ENCODE data around the gene ZCWPW1.

DNA sequence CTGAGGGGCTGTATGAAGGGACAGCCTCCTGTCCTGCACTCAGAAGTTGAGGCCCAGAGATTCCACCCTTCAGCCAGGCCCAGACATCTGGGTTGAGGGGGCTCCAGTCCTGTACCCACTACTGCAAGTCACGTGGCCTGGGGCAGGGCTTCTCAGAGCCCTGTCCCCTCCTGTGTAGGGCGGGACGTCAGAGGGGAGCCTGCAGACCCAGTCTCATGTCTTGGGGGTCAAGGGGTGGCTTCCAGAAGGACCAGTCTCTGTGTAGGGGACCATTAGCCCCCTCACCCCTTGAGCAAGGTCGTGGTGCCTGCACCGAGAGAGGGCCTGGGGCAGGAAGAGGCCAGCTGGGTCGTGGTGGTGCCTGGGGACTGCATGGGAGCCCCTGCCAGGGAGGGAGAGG is 55.8 kb downstream of the ZCWPW1 start:
- TF ChIP-seq, protein P1, sequence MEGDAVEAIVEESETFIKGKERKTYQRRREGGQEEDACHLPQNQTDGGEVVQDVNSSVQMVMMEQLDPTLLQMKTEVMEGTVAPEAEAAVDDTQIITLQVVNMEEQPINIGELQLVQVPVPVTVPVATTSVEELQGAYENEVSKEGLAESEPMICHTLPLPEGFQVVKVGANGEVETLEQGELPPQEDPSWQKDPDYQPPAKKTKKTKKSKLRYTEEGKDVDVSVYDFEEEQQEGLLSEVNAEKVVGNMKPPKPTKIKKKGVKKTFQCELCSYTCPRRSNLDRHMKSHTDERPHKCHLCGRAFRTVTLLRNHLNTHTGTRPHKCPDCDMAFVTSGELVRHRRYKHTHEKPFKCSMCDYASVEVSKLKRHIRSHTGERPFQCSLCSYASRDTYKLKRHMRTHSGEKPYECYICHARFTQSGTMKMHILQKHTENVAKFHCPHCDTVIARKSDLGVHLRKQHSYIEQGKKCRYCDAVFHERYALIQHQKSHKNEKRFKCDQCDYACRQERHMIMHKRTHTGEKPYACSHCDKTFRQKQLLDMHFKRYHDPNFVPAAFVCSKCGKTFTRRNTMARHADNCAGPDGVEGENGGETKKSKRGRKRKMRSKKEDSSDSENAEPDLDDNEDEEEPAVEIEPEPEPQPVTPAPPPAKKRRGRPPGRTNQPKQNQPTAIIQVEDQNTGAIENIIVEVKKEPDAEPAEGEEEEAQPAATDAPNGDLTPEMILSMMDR (conservative IDR thresholded peaks at IDR 0.05; ENCODE audit: low read length) = no peak
- TF ChIP-seq EZH2phosphoT487 (IDR thresholded peaks at IDR 0.05; ENCODE audit: borderline replicate concordance, low read depth, low read length) = no peak
